Activated CD4-positive, alpha-beta memory T cell treated with anti-CD3 and anti-CD28 coated beads for 36 hours (primary cell): ENCODE measurements around the gene SFXN3. TPM values are rescaled to one million over a fixed set of nuclear protein-coding genes. Genes with fewer than 3 reads are reported as not detected.
A peak's percentile ranks its signal among the peaks of the same experiment; 100 is the strongest.

Source experiments
- CTCF ChIA-PET: fragments of 350-600 bp; sonication (Branson Sonifier 250); formaldehyde crosslinking; loops from one replicate; lab custom pipeline; 2021; ENCODE audit warnings: antibody characterized with exemption, inconsistent platforms; lab: Charles Lee
- POLR2A ChIA-PET: fragments of 350-600 bp; sonication (Branson Sonifier 250); formaldehyde crosslinking; loops from one replicate; lab custom pipeline; 2021; ENCODE audit warnings: antibody characterized with exemption; lab: Charles Lee
- DNase-seq: peaks from one replicate; pipeline ENCODE4 v3.0.0-alpha.2; 2020
- H3K27ac Mint-ChIP-seq: one replicate; pipeline ENCODE4 v1.8.0; 2021; ENCODE audit warnings: mixed read lengths
- H3K27me3 Mint-ChIP-seq: one replicate; pipeline ENCODE4 v1.8.0; 2021; ENCODE audit warnings: mixed read lengths
- H3K36me3 Mint-ChIP-seq: one replicate; pipeline ENCODE4 v1.8.0; 2021; ENCODE audit warnings: mixed read lengths
- H3K4me1 Mint-ChIP-seq: one replicate; pipeline ENCODE4 v1.8.0; 2021; ENCODE audit warnings: low read depth, mixed read lengths
- H3K4me3 Mint-ChIP-seq: one replicate; pipeline ENCODE4 v1.8.0; 2021; ENCODE audit warnings: mild to moderate bottlenecking, mixed read lengths
- H3K9me3 Mint-ChIP-seq: one replicate; pipeline ENCODE4 v1.8.0; 2021; ENCODE audit warnings: mixed read lengths
- intact Hi-C: fragments of 100-400 bp; cut with micrococcal nuclease; formaldehyde crosslinking; loops from one replicate; pipeline ENCODE4 v1.15.1; 2023
- total RNA-seq, 2 experiments: library from RNA; stranded (reverse); gene quantifications; one replicate each; pipeline ENCODE4 v1.2.3, GENCODE V29; 2021

Gene SFXN3
- total RNA-seq, 2 experiments from 2014 or later: 40.4 to 41.9 TPM

DNA sequence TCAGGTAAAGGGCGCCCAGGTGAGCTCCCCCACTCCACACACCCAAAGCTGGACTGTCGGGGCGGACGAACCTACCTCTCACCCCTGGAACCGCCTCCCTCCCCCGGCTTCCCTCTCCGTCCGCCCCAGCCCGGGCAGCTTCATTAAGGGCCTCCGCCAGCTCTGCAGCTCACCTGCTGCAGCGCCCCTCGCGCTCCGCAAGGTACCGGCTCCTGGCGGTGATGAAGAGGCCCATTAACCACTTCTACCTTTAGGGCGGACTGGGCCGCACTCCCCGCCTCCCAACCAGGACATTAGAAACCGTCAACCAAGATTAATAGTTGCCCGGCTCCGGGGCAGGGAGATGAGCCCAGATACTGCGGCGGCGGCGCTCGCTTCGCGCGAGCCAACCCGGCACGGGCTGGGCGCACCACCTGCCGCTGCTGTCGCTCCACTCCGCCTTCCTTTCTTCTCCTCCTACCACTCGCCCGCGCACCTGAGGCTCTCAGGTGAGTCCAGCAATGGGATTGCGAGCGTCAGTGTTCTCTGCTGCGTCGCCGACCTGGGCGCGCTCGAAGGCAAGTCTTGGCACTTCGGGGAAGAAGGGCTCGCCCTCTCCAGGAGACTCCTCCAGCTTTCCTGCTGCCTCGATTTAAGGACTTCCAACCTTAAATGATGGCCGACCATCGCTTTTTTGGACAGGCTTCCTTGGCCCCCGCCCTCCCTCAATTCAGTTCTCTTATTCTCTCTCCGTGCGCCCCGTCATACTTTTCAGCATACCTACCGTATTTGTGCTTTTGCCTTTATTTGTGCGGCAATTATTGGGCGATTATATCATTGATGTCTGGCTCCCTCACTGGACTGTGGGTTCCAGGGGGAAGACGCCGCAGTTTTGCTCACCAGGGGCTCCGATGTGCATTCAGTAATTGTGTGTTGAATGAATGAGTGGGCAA is 17.2 kb downstream of the SFXN3 start:
- Mint-ChIP-seq H3K27ac (no peak overlapping the region), H3K4me3 (no peak overlapping the region), H3K36me3 (no peaks in the 10 kb centered on the region)

GRCh38 chr10:101050208-101051069 is 19.4 kb downstream of the SFXN3 start:
- no peak overlapping the region for H3K27ac Mint-ChIP-seq
- H3K27me3 Mint-ChIP-seq: peaks cover 47% of the 10 kb centered on the region
- no peak overlapping the region for H3K4me3 Mint-ChIP-seq

More for the DNA sequence above, 17.2 kb downstream of the SFXN3 start:
- peaks cover 19% of the 10 kb centered on the region for H3K4me1 Mint-ChIP-seq
- H3K27me3 Mint-ChIP-seq: peaks cover 47% of the 10 kb centered on the region
- intact Hi-C loops: loop anchor here (5.0 kb wide), 1 partner anchor 179 kb away; the partner anchor contains the start of gene LBX1
- ChIA-PET CTCF (interaction anchor here (0.6 to 28.4 kb wide), 3 partner anchors 8 to 1519 kb away, joined by 3 to 559 read pairs (median 56); partner anchors contain the start of gene KAZALD1), POLR2A (no interaction called here)
- no peaks in the 10 kb centered on the region for H3K9me3 Mint-ChIP-seq
- no peak for DNase-seq

GRCh38 chr10:101052285-101052684 is 21.3 kb downstream of the SFXN3 start:
- peaks cover 15% of the 10 kb centered on the region for H3K4me1 Mint-ChIP-seq
- H3K27me3 Mint-ChIP-seq: peaks cover 35% of the 10 kb centered on the region
- ChIA-PET CTCF (interaction anchor here (0.8 to 28.4 kb wide), 14 partner anchors 9 to 109 kb away, joined by 3 to 559 read pairs (median 7); partner anchors contain the start of genes KAZALD1, PDZD7 and SFXN3), POLR2A (interaction anchor here (1.6 kb wide), 1 partner anchor 9 kb away, joined by 5 read pairs; the partner anchor contains the start of gene KAZALD1)
- H3K9me3 Mint-ChIP-seq: no peaks in the 10 kb centered on the region
- intact Hi-C loops: no loop called here
- DNase-seq: no peak
- H3K36me3 Mint-ChIP-seq: peaks cover 4% of the 10 kb centered on the region
- H3K27ac Mint-ChIP-seq: no peak overlapping the region
- H3K4me3 Mint-ChIP-seq: no peak overlapping the region

More at GRCh38 chr10:101050208-101051069, 19.4 kb downstream of the SFXN3 start:
- Mint-ChIP-seq H3K36me3 (peaks cover 4% of the 10 kb centered on the region), H3K9me3 (no peaks in the 10 kb centered on the region), H3K4me1 (peaks cover 15% of the 10 kb centered on the region)
- peak; percentile 84 for DNase-seq
- intact Hi-C loops: no loop called here
- ChIA-PET CTCF (interaction anchor here (0.6 to 28.4 kb wide), 41 partner anchors 7 to 532 kb away, joined by 3 to 559 read pairs (median 4); partner anchors contain the start of genes KAZALD1, PDZD7 and SFXN3), POLR2A (interaction anchor here (0.6 to 1.6 kb wide), 2 partner anchors 11 to 32 kb away, joined by 4 to 5 read pairs; partner anchors contain the start of gene KAZALD1)

GRCh38 chr10:101053516-101053915 is 22.5 kb downstream of the SFXN3 start:
- H3K9me3 Mint-ChIP-seq: no peaks in the 10 kb centered on the region
- H3K36me3 Mint-ChIP-seq: peaks cover 4% of the 10 kb centered on the region
- CTCF ChIA-PET: interaction anchor here (5.1 to 28.4 kb wide), 2 partner anchors 11 to 14 kb away, joined by 56 to 559 read pairs; partner anchors contain the start of gene KAZALD1
- H3K27ac Mint-ChIP-seq: no peak overlapping the region
- no peak for DNase-seq
- intact Hi-C loops: no loop called here
- H3K4me3 Mint-ChIP-seq: no peak overlapping the region
- POLR2A ChIA-PET: no interaction called here
- peaks cover 24% of the 10 kb centered on the region for H3K27me3 Mint-ChIP-seq
- H3K4me1 Mint-ChIP-seq: peaks cover 12% of the 10 kb centered on the region

DNA sequence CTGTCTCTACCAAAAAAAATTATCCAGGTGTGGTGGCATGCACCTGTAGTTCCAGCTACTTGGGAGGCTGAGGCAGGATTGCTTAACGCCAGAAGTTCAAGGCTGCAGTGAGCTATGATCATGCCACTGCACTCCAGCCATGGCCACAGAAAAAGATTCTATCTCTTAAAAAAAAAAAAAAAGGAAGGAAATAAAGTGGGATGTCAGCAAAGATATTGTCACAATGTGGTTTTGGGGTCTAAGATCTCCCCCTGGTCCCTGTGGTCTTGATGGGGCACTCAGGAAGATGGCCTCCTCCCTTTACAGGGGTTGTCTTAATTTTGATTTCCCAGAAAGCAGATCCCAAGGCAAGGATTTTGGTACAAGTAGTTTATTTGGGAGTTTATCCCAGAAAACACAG is 23.3 kb downstream of the SFXN3 start:
- Mint-ChIP-seq H3K4me3 (no peak overlapping the region), H3K27ac (no peak overlapping the region), H3K36me3 (peaks cover 4% of the 10 kb centered on the region), H3K27me3 (peaks cover 15% of the 10 kb centered on the region), H3K9me3 (no peaks in the 10 kb centered on the region), H3K4me1 (peaks cover 13% of the 10 kb centered on the region)
- intact Hi-C loops: no loop called here
- CTCF ChIA-PET: interaction anchor here (1.2 to 28.4 kb wide), 4 partner anchors 8 to 35 kb away, joined by 5 to 559 read pairs (median 8); partner anchors contain the start of gene KAZALD1
- no peak for DNase-seq
- POLR2A ChIA-PET: no interaction called here

GRCh38 chr10:101054876-101055275 is 23.8 kb downstream of the SFXN3 start:
- Mint-ChIP-seq H3K4me1 (peaks cover 15% of the 10 kb centered on the region), H3K36me3 (peaks cover 4% of the 10 kb centered on the region), H3K27me3 (peaks cover 10% of the 10 kb centered on the region), H3K9me3 (no peaks in the 10 kb centered on the region), H3K27ac (no peak overlapping the region), H3K4me3 (no peak overlapping the region)
- intact Hi-C loops: no loop called here
- CTCF ChIA-PET: interaction anchor here (1.2 to 28.4 kb wide), 5 partner anchors 8 to 36 kb away, joined by 5 to 559 read pairs (median 9); partner anchors contain the start of gene KAZALD1
- DNase-seq: no peak
- POLR2A ChIA-PET: no interaction called here

DNA sequence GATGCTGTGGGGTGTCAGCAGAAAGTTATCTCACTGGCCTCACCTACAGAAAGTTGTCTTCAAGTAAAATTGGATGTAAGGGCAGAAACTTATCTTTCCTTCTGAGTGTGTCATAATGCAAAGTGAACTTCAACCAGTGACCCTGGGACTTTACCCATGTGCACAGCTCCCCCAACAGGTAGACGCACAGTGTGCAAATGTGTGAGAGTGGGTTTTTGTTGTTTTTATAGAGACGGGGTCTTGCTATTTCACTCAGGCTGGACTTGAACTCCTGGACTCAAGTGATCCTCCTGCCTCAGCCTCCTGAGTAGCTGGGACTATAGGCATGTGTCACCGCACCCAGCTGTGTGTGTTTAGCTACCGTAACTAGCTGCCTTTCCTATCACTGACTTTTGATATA is 24.4 kb downstream of the SFXN3 start:
- no peak for DNase-seq
- intact Hi-C loops: no loop called here
- CTCF ChIA-PET: interaction anchor here (1.0 to 2.0 kb wide), 5 partner anchors 9 to 39 kb away, joined by 5 to 10 read pairs (median 6); no protein-coding TSS in a partner anchor
- no peak overlapping the region for H3K4me3 Mint-ChIP-seq
- peaks cover 8% of the 10 kb centered on the region for H3K27me3 Mint-ChIP-seq
- H3K27ac Mint-ChIP-seq: no peak overlapping the region
- peaks cover 13% of the 10 kb centered on the region for H3K4me1 Mint-ChIP-seq
- POLR2A ChIA-PET: no interaction called here
- peaks cover 4% of the 10 kb centered on the region for H3K36me3 Mint-ChIP-seq
- H3K9me3 Mint-ChIP-seq: no peaks in the 10 kb centered on the region

DNA sequence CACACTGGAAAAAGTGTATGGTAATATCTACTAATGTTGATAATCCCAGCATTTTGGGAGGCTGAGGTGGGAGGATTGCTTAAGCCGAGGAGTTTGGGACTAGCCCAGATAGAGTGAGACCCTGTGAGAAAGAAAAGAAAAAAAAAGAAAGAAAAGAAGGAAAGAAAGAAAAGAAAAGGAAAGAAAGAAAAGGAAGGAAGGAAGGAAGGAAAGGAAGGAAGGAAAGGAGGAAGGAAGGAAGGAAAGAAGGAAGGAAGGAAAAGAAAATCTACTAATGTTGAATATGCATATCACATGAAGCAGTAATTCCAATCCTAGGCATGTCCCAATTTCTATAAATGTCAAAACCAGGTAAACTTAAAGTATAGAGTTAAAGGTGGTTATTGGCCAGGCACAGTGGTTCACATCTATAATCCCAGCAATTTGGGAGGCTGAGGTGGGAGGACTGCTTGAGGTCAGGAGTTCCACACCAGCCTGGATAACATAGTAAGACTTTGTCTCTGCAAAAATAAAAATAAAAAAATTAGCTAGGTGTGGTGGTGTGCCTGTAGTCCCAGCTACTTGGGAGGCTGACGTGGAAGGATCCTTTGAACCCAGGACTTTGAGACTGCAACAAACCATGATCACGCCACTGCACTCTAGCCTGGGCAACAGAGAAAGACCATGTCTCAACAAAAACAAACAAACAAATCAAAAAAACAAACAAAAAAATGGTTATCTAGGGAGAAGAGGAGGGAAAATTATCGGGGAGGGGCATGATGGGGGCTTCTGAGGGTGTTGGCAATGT is 25.5 kb downstream of the SFXN3 start:
- POLR2A ChIA-PET: interaction anchor here (0.5 to 1.0 kb wide), 2 partner anchors 13 to 32 kb away, joined by 3 read pairs; no protein-coding TSS in a partner anchor

GRCh38 chr10:101060036-101060950 is 29.3 kb downstream of the SFXN3 start:
- ChIA-PET CTCF (interaction anchor here (0.7 to 16.0 kb wide), 14 partner anchors 8 to 154 kb away, joined by 3 to 559 read pairs (median 3); partner anchors contain the start of genes PDZD7 and SFXN3), POLR2A (interaction anchor here (2.1 kb wide), 1 partner anchor 29 kb away, joined by 10 read pairs; the partner anchor contains the start of genes PDZD7 and SFXN3)
- Mint-ChIP-seq H3K36me3 (peaks cover under 1% of the 10 kb centered on the region), H3K4me3 (peak overlapping the region; percentile 95), H3K4me1 (peaks cover 17% of the 10 kb centered on the region), H3K9me3 (no peaks in the 10 kb centered on the region), H3K27ac (peak overlapping the region; percentile 85), H3K27me3 (peaks cover 21% of the 10 kb centered on the region)
- intact Hi-C loops: loop anchor here (1.0 to 10.0 kb wide), 5 partner anchors 8 to 295 kb away; partner anchors contain the start of gene BTRC
- peak; percentile 92 for DNase-seq

More for the DNA sequence above, 25.5 kb downstream of the SFXN3 start:
- H3K4me1 Mint-ChIP-seq: peaks cover 10% of the 10 kb centered on the region
- intact Hi-C loops: no loop called here
- H3K27ac Mint-ChIP-seq: no peak overlapping the region
- H3K9me3 Mint-ChIP-seq: no peaks in the 10 kb centered on the region
- CTCF ChIA-PET: interaction anchor here (1.0 to 16.0 kb wide), 6 partner anchors 10 to 84 kb away, joined by 6 to 559 read pairs (median 27); partner anchors contain the start of genes PDZD7 and SFXN3
- H3K36me3 Mint-ChIP-seq: peaks cover 4% of the 10 kb centered on the region
- no peaks in the 10 kb centered on the region for H3K27me3 Mint-ChIP-seq
- DNase-seq: no peak
- no peak overlapping the region for H3K4me3 Mint-ChIP-seq
